Urinary bladder (tissue), 4 donors: ENCODE results near the gene BSND. TPM values are rescaled to one million over a fixed set of nuclear protein-coding genes. Genes with fewer than 3 reads are reported as not detected.

Experiments
- DNase-seq: peaks from one replicate; pipeline ENCODE4 v3.0.0-alpha.2; 2015; ENCODE audit errors: extremely low spot score
- H3K27ac ChIP-seq: one replicate; pipeline ENCODE4 v1.5.1; 2013; ENCODE audit warnings: low read depth, mild to moderate bottlenecking, moderate library complexity
- H3K36me3 ChIP-seq: one replicate; pipeline ENCODE4 v1.6.1; 2013; ENCODE audit warnings: mild to moderate bottlenecking, moderate library complexity; ENCODE audit not compliant: insufficient read depth
- H3K4me1 ChIP-seq: one replicate; pipeline ENCODE4 v1.6.1; 2013; ENCODE audit warnings: mild to moderate bottlenecking, moderate library complexity; ENCODE audit not compliant: insufficient read depth
- H3K4me3 ChIP-seq: one replicate; pipeline ENCODE4 v1.5.1; 2013; ENCODE audit warnings: low read depth, low read length
- WGBS: extraction: QIAGEN DNeasy Blood & Tissue Kit; methylation state at CpG from one replicate; pipeline ENCODE4 v1.1.7; 2013; 5-methylcytosine and 5-hydroxymethylcytosine counted together
- polyA plus RNA-seq: library from polyadenylated mRNA; stranded (reverse); fragments of 200-250 nt; gene quantifications from one replicate; pipeline ENCODE4 v1.2.3, GENCODE V29; 2013
- total RNA-seq: library from RNA; depleted of rRNA; stranded (reverse); fragments of >200 nt; gene quantifications from one replicate; pipeline ENCODE4 v1.2.3, GENCODE V29; 2014
- donor health status: healthy with polysubstance abuse.
- donor health status: healthy.

The BSND gene
- total and polyA plus RNA-seq, 2 donors: not detected

DNA sequence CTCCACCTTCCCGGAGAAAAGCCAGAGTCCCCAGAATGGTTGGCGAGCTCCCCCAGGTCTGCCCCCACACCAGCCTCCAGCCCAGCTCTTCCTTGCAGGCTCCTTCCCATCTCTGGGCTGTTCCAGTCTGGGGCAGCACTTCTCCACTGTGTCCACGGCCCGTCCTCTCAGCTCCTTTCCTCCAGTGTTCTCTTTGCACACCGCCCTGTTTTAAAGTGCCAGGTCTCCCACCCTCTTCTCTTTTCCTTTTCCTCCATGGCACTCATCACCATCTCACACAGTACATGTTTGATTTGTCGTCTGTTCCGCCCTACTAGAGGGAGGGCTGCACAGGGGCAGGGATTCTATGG, 34.5 kb downstream of the BSND start:
- no peak for DNase-seq
- Histone ChIP-seq H3K4me1 (no peaks in the 10 kb centered on the region), H3K4me3 (no peak overlapping the region), H3K27ac (no peak overlapping the region), H3K36me3 (no peaks in the 10 kb centered on the region)
- WGBS: 91% methylated on average over 7 of the region's 7 CpGs

- H3K4me3 ChIP-seq: no peak overlapping the region
- no peaks in the 10 kb centered on the region for H3K36me3 ChIP-seq
- H3K27ac ChIP-seq: no peak overlapping the region
- no peaks in the 10 kb centered on the region for H3K4me1 ChIP-seq
- 76% methylated on average over 6 of the region's 6 CpGs for WGBS
- DNase-seq: no peak
Observed at GRCh38 chr1:55034476-55035133, 35.9 kb downstream of the BSND start.

DNA sequence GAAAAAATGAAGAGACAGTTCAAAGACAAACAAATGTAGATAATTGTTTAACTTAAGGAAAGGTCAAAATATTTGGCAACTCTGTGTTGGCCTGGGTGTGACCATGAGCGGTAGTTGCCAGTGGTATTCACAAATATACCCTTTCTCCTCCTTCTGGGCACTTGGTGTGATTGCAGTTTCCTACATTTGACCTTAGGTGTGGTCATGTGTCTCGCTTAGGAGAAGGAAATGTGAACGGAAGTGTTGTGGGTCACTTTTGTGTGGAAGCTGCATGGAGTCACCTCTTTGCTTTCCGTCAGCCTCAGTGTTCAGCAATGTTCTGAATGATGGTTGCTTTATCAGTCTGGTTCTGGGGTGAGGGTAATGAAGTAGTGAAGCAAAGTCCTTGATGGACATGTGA, 37.2 kb downstream of the BSND start:
- WGBS: 75% methylated on average over 4 of the region's 4 CpGs
- Histone ChIP-seq H3K4me3 (no peak overlapping the region), H3K4me1 (no peaks in the 10 kb centered on the region), H3K27ac (no peak overlapping the region), H3K36me3 (no peaks in the 10 kb centered on the region)
- DNase-seq: no peak

- no peaks in the 10 kb centered on the region for H3K4me1 ChIP-seq
- 93% methylated on average over 8 of the region's 8 CpGs for WGBS
- H3K27ac ChIP-seq: no peak overlapping the region
- no peaks in the 10 kb centered on the region for H3K36me3 ChIP-seq
- no peak for DNase-seq
- no peak overlapping the region for H3K4me3 ChIP-seq
Observed at GRCh38 chr1:55037733-55038551, 39.2 kb downstream of the BSND start.

- Histone ChIP-seq H3K27ac (no peak overlapping the region), H3K4me1 (no peaks in the 10 kb centered on the region), H3K36me3 (no peaks in the 10 kb centered on the region), H3K4me3 (no peak overlapping the region)
- DNase-seq: no peak
- WGBS: 92% methylated on average over 3 of the region's 3 CpGs
Observed at GRCh38 chr1:55038552-55038838, 39.8 kb downstream of the BSND start.

GRCh38 chr1:55038974-55039341, 40.2 kb downstream of the BSND start:
- 39% methylated on average over 9 of the region's 9 CpGs for WGBS
- no peaks in the 10 kb centered on the region for H3K36me3 ChIP-seq
- no peak overlapping the region for H3K27ac ChIP-seq
- no peaks in the 10 kb centered on the region for H3K4me1 ChIP-seq
- DNase-seq: no peak
- H3K4me3 ChIP-seq: no peak overlapping the region

GRCh38 chr1:55039342-55040082, 40.8 kb downstream of the BSND start, which contains the start of gene PCSK9:
PCSK9 (plus strand) TSS chr1:55039548; CDS start chr1:55039838, 290 bp downstream.
- Histone ChIP-seq H3K36me3 (no peaks in the 10 kb centered on the region), H3K4me1 (no peaks in the 10 kb centered on the region), H3K27ac (no peak within 1 kb of the TSS), H3K4me3 (no peak within 1 kb of the TSS)
- peak; percentile 25 for DNase-seq
- WGBS: 2% methylated on average over 67 of the region's 67 CpGs

DNA sequence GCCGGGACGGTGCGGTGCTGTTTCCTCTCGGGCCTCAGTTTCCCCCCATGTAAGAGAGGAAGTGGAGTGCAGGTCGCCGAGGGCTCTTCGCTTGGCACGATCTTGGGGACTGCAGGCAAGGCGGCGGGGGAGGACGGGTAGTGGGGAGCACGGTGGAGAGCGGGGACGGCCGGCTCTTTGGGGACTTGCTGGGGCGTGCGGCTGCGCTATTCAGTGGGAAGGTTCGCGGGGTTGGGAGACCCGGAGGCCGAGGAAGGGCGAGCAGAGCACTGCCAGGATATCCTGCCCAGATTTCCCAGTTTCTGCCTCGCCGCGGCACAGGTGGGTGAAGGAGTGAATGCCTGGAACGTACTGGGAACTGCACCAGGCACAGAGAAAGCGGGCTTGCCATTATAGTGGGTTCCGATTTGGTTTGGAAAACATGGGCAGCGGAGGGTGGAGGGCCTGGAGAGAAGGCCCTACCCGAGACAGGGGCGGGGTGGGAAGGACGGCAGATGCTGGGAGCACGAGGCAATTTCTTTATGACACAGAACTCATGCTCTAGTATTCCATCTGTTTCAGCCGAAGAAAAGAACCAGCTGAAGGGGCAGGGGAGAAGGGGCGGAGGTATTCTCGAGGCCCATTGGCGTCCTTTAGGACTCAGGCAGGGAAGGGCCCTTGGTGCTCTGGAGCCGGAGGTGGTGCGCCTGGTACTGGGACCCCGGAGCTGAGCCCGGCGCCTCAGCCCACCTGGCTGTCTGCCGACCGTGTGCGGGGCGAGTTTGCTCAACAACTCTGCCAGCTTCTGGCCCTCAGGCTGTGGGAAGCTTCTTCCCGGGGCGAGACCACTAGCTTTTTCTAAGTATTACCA, 41.6 kb downstream of the BSND start:
- H3K36me3 ChIP-seq: no peaks in the 10 kb centered on the region
- DNase-seq: no peak
- H3K27ac ChIP-seq: no peak overlapping the region
- H3K4me3 ChIP-seq: no peak overlapping the region
- H3K4me1 ChIP-seq: no peaks in the 10 kb centered on the region
- WGBS: 20% methylated on average over 49 of the region's 49 CpGs

- WGBS: 74% methylated on average over 5 of the region's 5 CpGs
- no peak for DNase-seq
- Histone ChIP-seq H3K27ac (no peak overlapping the region), H3K36me3 (no peaks in the 10 kb centered on the region), H3K4me3 (no peak overlapping the region), H3K4me1 (no peaks in the 10 kb centered on the region)
Observed at GRCh38 chr1:55040933-55041494, 42.3 kb downstream of the BSND start.

- no peak overlapping the region for H3K4me3 ChIP-seq
- no peak for DNase-seq
- H3K36me3 ChIP-seq: no peaks in the 10 kb centered on the region
- H3K27ac ChIP-seq: no peak overlapping the region
- no peaks in the 10 kb centered on the region for H3K4me1 ChIP-seq
- 98% methylated on average over 3 of the region's 3 CpGs for WGBS
Observed at GRCh38 chr1:55041613-55042012, 42.9 kb downstream of the BSND start.

GRCh38 chr1:55043011-55043410, 44.3 kb downstream of the BSND start:
- Histone ChIP-seq H3K4me3 (no peak overlapping the region), H3K27ac (no peak overlapping the region), H3K4me1 (no peaks in the 10 kb centered on the region), H3K36me3 (no peaks in the 10 kb centered on the region)
- WGBS: 98% methylated on average over 2 of the region's 2 CpGs
- no peak for DNase-seq

DNA sequence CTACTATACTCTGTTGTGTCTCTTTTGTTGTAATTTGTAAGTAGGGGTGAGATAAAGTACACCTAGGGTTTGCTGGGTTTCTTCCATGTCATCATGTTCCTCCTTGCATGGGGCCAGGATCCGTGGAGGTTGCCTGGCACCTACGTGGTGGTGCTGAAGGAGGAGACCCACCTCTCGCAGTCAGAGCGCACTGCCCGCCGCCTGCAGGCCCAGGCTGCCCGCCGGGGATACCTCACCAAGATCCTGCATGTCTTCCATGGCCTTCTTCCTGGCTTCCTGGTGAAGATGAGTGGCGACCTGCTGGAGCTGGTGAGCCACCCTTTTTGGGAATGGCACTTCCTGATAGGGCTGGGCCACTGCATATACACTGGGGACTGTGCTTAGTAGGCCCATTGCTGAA, 45.0 kb downstream of the BSND start:
- DNase-seq: no peak
- H3K4me3 ChIP-seq: no peak overlapping the region
- H3K4me1 ChIP-seq: no peaks in the 10 kb centered on the region
- WGBS: 96% methylated on average over 9 of the region's 9 CpGs
- no peaks in the 10 kb centered on the region for H3K36me3 ChIP-seq
- no peak overlapping the region for H3K27ac ChIP-seq
